Fibroblast of skin of left quadriceps (primary cell): ENCODE measurements around the gene RUNDC3A.
A peak's percentile ranks its signal among the peaks of the same experiment; 100 is the strongest.
"Not testable (repeated sequence)": the region's sequence is repeated elsewhere in the genome, so short reads cannot be mapped to it uniquely, and the experiment has no call there.

Experiments used
- DNase-seq, 2 experiments: peaks; one replicate each; pipeline ENCODE4 v3.0.0-alpha.2; 2013; ENCODE audit warnings: low read depth in 2 of 2

RUNDC3A gene

GRCh38 chr17:44343510-44344209 lies 35.3 kb downstream of the RUNDC3A start:
- DNase-seq, result no peak

GRCh38 chr17:44344939-44345453 lies 36.6 kb downstream of the RUNDC3A start, which contains the start of gene GRN:
Gene GRN (plus strand): TSS chr17:44345302. CDS start chr17:44349165, 3,863 bp downstream.
- DNase-seq, result peak; percentile 98

GRCh38 chr17:44345454-44346026 lies 37.1 kb downstream of the RUNDC3A start:
- DNase-seq, result peak in 1 of 2 experiments; percentile 32

DNA sequence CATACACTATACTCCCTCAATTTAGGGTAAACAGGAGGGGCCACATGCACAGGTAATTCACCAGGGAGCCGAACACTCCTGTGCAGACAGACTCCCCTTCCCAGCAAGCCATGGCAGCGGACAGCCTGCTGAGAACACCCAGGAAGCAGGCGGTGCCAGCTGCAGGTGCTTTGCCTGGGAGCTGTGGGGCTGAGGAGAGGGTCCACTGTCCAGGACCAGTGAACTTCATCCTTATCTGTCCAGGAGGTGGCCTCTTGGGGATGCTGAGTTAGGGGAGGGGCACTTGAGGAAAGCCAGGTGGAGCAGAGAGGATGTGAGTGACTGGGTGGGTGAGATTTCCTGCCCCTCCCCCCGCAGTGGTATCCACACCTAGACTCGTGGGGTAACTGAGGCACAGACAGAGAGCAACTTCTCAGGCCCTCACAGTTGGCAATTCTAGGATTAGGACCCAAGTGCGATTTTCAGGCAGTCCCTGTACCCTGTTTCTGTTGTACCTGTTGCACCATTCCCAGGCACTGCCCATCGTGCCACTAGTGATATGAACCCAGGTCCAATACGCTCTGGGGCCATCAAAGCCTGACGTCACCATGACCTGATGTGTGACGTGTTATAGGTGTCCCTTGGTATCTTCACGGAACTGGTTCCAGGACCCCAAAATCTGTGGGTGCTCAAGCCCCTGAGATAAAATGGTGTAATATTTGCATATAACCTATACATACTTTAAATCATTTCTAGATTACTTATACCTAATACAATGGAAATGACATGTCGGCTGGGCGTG lies 37.9 kb downstream of the RUNDC3A start:
- DNase-seq, result no peak

DNA sequence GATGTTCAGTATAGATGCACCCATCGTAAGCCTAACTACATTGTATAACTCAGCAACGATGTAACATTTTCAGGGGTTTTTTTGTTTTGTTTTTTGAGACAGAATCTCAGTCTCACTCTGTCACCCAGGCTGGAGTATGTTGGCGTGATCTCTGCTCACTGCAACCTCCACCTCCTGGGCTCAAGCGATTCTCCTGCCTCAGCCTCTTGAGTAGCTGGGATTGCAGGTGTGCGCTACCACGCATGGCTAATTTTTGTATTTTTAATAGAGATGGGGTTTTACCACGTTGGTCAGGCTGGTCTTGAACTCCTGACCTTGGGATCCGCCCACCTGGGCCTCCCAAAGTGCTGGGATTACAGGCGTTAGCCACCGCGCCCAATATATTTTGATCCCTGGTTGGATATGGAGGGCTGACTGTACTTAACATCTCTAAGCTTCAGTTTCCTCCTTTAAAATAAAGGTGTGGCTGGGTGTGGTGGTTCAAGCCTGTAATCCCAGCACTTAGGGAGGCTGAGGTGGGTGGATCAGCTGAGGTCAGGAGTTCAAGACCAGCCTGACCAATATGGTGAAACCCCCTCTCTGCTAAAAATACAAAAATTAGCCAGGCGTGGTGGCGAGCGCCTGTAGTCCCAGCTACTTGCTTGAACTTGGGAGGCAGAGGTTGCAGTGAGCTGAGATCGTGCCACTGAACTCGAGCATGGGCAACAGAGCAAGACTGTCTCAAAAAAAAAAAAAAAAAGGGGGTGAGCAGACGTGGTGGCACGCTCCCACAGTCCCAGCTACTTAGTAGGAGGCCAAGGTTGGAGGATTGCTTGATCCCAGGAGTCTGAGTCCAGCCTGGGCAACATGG lies 39.0 kb downstream of the RUNDC3A start:
- DNase-seq, result not testable (repeated sequence)

- DNase-seq, result no peak
These were observed 40.0 kb downstream of the RUNDC3A start for GRCh38 chr17:44348234-44348987.

DNA sequence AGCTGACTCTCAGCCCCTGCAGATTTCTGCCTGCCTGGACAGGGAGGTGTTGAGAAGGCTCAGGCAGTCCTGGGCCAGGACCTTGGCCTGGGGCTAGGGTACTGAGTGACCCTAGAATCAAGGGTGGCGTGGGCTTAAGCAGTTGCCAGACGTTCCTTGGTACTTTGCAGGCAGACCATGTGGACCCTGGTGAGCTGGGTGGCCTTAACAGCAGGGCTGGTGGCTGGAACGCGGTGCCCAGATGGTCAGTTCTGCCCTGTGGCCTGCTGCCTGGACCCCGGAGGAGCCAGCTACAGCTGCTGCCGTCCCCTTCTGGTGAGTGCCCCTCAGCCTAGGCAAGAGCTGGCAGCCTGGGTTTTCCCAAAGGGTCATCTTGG lies 40.6 kb downstream of the RUNDC3A start:
- no peak for DNase-seq

GRCh38 chr17:44349553-44350070 lies 41.2 kb downstream of the RUNDC3A start:
- no peak for DNase-seq

DNA sequence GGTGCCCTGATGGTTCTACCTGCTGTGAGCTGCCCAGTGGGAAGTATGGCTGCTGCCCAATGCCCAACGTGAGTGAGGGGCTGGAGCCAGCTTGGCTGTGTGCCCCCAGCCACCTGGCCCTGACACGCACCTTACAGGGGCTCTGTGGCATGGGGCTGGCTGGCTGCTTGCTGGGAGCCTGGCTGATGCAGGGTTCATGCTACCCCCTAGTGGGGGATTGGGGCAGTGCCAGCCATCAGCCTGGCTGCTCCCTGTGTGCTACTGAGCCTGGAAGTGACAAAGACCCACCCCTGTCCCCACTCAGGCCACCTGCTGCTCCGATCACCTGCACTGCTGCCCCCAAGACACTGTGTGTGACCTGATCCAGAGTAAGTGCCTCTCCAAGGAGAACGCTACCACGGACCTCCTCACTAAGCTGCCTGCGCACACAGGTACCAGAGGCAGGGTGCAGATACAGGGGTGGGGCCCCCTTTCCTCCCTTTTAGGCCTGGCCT lies 42.4 kb downstream of the RUNDC3A start:
- DNase-seq, result no peak

DNA sequence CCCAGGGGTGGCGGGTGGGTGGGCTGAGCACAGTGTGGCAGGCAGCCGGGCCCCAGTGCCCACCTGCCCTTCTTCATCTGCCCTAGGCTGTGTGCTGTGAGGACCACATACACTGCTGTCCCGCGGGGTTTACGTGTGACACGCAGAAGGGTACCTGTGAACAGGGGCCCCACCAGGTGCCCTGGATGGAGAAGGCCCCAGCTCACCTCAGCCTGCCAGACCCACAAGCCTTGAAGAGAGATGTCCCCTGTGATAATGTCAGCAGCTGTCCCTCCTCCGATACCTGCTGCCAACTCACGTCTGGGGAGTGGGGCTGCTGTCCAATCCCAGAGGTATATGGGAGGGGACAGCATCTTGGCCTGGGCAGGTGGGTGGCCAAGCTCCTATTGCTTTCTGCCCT lies 43.1 kb downstream of the RUNDC3A start:
- DNase-seq, result no peak

DNA sequence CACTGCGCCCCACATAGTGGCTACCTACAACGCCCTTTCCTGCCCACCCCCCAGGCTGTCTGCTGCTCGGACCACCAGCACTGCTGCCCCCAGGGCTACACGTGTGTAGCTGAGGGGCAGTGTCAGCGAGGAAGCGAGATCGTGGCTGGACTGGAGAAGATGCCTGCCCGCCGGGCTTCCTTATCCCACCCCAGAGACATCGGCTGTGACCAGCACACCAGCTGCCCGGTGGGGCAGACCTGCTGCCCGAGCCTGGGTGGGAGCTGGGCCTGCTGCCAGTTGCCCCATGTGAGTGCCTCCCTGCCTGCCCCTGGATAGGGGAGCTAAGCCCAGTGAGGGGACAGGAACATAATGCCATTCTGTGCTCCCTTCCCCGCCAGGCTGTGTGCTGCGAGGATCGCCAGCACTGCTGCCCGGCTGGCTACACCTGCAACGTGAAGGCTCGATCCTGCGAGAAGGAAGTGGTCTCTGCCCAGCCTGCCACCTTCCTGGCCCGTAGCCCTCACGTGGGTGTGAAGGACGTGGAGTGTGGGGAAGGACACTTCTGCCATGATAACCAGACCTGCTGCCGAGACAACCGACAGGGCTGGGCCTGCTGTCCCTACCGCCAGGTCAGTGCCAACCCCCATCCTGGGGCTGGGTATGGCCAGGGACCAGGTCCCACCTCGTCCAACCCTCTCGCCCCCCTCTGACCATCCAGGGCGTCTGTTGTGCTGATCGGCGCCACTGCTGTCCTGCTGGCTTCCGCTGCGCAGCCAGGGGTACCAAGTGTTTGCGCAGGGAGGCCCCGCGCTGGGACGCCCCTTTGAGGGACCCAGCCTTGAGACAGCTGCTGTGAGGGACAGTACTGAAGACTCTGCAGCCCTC lies 43.8 kb downstream of the RUNDC3A start:
- DNase-seq, result no peak

- no peak for DNase-seq
These were observed 44.6 kb downstream of the RUNDC3A start for GRCh38 chr17:44352828-44353671.

GRCh38 chr17:44353672-44354331 lies 45.4 kb downstream of the RUNDC3A start:
- DNase-seq, result no peak

GRCh38 chr17:44354582-44355561 lies 46.5 kb downstream of the RUNDC3A start:
- DNase-seq, result no peak

DNA sequence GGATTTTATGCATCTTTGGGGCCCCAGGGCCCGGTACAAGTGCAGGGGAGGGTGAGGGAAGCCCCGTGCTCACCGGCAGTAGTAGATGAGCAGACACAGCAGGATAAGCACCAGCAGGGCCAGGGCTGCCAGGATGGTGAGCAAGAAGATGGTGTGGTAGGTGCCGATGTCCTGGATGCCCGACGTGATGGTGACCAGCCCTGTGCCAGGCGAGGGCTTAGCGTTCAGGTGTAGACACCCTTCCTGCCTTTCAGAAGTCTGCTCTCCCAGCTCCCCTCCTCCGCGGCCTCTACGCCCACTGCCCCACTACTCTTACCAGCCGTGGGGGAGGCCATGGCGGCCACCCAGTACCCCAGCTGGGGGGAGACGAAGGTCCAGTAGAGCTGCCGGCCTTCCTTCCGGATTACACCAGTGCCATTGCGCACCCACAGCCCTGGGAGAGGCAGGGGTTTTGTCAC lies 47.3 kb downstream of the RUNDC3A start:
- no peak for DNase-seq

DNA sequence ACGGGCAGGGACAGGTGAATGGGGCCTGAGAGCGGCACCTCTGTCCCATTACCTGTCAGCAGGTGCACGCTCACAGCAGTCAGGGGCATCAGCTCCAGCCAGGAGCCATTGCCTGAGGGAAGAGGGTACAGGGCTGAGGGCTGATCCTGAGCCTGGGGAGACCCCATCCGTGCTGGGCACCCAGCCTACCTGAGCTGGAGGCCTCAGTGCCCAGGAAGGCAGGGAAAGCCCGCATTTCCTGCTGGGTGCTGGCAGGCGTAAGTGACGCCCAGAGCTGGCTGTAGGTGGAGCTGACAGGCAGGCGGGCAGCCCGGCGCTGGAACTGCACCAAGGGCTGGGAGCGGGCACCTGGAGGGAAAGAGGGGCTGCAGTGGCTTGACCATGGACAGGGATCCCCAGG lies 47.8 kb downstream of the RUNDC3A start:
- DNase-seq, result no peak

GRCh38 chr17:44358066-44358465 lies 49.7 kb downstream of the RUNDC3A start:
- no peak for DNase-seq
